ENCODE results near the gene INPP1. TPM values are rescaled to one million over a fixed set of nuclear protein-coding genes. Genes with fewer than 3 reads are reported as not detected.
"Not testable (repeated sequence)": the region's sequence is repeated elsewhere in the genome, so short reads cannot be mapped to it uniquely, and the experiment has no call there.

Gene INPP1
- total RNA-seq, 1 donor from 2014 or later = 14.2 TPM

- Mint-ChIP-seq H3K27me3 (ENCODE audit: low read depth) (no peaks in the 10 kb centered on the region), H3K4me3 (ENCODE audit: unreplicated experiment) (no peak overlapping the region), H3K9me3 (ENCODE audit: low read depth) (no peaks in the 10 kb centered on the region), H3K27ac (ENCODE audit: unreplicated experiment) (no peak overlapping the region), H3K4me1 (ENCODE audit: low read depth) (peaks cover 26% of the 10 kb centered on the region), H3K36me3 (ENCODE audit: low read depth) (no peaks in the 10 kb centered on the region)
- no peak for TF ChIP-seq CTCF (IDR thresholded peaks at IDR 0.05)
- no peak for DNase-seq (ENCODE audit: low spot score)
These were observed 14.2 kb downstream of the INPP1 start for GRCh38 chr2:190357600-190357999.

- peak overlapping the region; percentile 93 for H3K27ac Mint-ChIP-seq (ENCODE audit: unreplicated experiment)
- H3K4me3 Mint-ChIP-seq (ENCODE audit: unreplicated experiment) = peak overlapping the region; percentile 72
- H3K9me3 Mint-ChIP-seq (ENCODE audit: low read depth) = not testable (repeated sequence)
These were observed 15.5 kb downstream of the INPP1 start for GRCh38 chr2:190358655-190359448.

GRCh38 chr2:190360561-190360960 lies 17.2 kb downstream of the INPP1 start:
- Mint-ChIP-seq H3K27ac (ENCODE audit: unreplicated experiment) (peak overlapping the region; percentile 93), H3K9me3 (ENCODE audit: low read depth) (no peaks in the 10 kb centered on the region), H3K27me3 (ENCODE audit: low read depth) (no peaks in the 10 kb centered on the region), H3K36me3 (ENCODE audit: low read depth) (peaks cover 2% of the 10 kb centered on the region), H3K4me3 (ENCODE audit: unreplicated experiment) (no peak overlapping the region), H3K4me1 (ENCODE audit: low read depth) (peaks cover 26% of the 10 kb centered on the region)
- TF ChIP-seq CTCF (IDR thresholded peaks at IDR 0.05) = no peak
- DNase-seq (ENCODE audit: low spot score) = no peak

More at GRCh38 chr2:190358655-190359448, 15.5 kb downstream of the INPP1 start:
- DNase-seq (ENCODE audit: low spot score); H3K36me3 Mint-ChIP-seq (ENCODE audit: low read depth); H3K27me3 Mint-ChIP-seq (ENCODE audit: low read depth): not testable (repeated sequence)
- peaks cover 26% of the 10 kb centered on the region for H3K4me1 Mint-ChIP-seq (ENCODE audit: low read depth)

- no peaks in the 10 kb centered on the region for H3K9me3 Mint-ChIP-seq (ENCODE audit: low read depth)
- peaks cover 26% of the 10 kb centered on the region for H3K4me1 Mint-ChIP-seq (ENCODE audit: low read depth)
- no peak overlapping the region for H3K4me3 Mint-ChIP-seq (ENCODE audit: unreplicated experiment)
- no peak overlapping the region for H3K27ac Mint-ChIP-seq (ENCODE audit: unreplicated experiment)
- peaks cover 2% of the 10 kb centered on the region for H3K36me3 Mint-ChIP-seq (ENCODE audit: low read depth)
- no peak for DNase-seq (ENCODE audit: low spot score)
- H3K27me3 Mint-ChIP-seq (ENCODE audit: low read depth) = no peaks in the 10 kb centered on the region
- TF ChIP-seq CTCF (IDR thresholded peaks at IDR 0.05) = no peak
These were observed 17.6 kb downstream of the INPP1 start for GRCh38 chr2:190360965-190361364.

- DNase-seq (ENCODE audit: low spot score) = no peak
- no peaks in the 10 kb centered on the region for H3K27me3 Mint-ChIP-seq (ENCODE audit: low read depth)
- H3K36me3 Mint-ChIP-seq (ENCODE audit: low read depth) = peaks cover 2% of the 10 kb centered on the region
- no peak overlapping the region for H3K4me3 Mint-ChIP-seq (ENCODE audit: unreplicated experiment)
- no peaks in the 10 kb centered on the region for H3K9me3 Mint-ChIP-seq (ENCODE audit: low read depth)
- no peak for TF ChIP-seq CTCF (IDR thresholded peaks at IDR 0.05)
- H3K4me1 Mint-ChIP-seq (ENCODE audit: low read depth) = peaks cover 26% of the 10 kb centered on the region
- H3K27ac Mint-ChIP-seq (ENCODE audit: unreplicated experiment) = no peak overlapping the region
These were observed 18.2 kb downstream of the INPP1 start for GRCh38 chr2:190361572-190361971.

GRCh38 chr2:190362894-190363293 lies 19.5 kb downstream of the INPP1 start:
- Mint-ChIP-seq H3K27ac (ENCODE audit: unreplicated experiment) (no peak overlapping the region), H3K4me1 (ENCODE audit: low read depth) (peaks cover 23% of the 10 kb centered on the region), H3K9me3 (ENCODE audit: low read depth) (no peaks in the 10 kb centered on the region), H3K36me3 (ENCODE audit: low read depth) (peaks cover 4% of the 10 kb centered on the region), H3K4me3 (ENCODE audit: unreplicated experiment) (no peak overlapping the region), H3K27me3 (ENCODE audit: low read depth) (no peaks in the 10 kb centered on the region)
- DNase-seq (ENCODE audit: low spot score) = no peak
- TF ChIP-seq CTCF (IDR thresholded peaks at IDR 0.05) = no peak

Data from chondrocyte (in vitro differentiated cells).